ENCODE data around the gene RALGAPA2. TPM values are rescaled to one million over a fixed set of nuclear protein-coding genes. Genes with fewer than 3 reads are reported as not detected.

Gene RALGAPA2
- total RNA-seq, 4 donors from 2014 or later, result 25.9 to 48.9 (median 38.6) TPM

GRCh38 chr20:20411402-20411801, 301.0 kb downstream of the RALGAPA2 start:
- no peaks in the 10 kb centered on the region for H3K9me3 ChIP-seq
- no peak for DNase-seq
- no peaks in the 10 kb centered on the region for H3K36me3 ChIP-seq
- H3K4me3 ChIP-seq, result no peak overlapping the region
- H3K27me3 ChIP-seq, result no peaks in the 10 kb centered on the region
- H3K27ac ChIP-seq, result no peak overlapping the region
- H3K4me1 ChIP-seq, result no peaks in the 10 kb centered on the region
- intact Hi-C loops (cut with DNase I; ENCODE audit: low total_unique reads), result no loop called here
- no peak for TF ChIP-seq POLR2A (IDR thresholded peaks at IDR 0.05)
- TF ChIP-seq, protein P1, sequence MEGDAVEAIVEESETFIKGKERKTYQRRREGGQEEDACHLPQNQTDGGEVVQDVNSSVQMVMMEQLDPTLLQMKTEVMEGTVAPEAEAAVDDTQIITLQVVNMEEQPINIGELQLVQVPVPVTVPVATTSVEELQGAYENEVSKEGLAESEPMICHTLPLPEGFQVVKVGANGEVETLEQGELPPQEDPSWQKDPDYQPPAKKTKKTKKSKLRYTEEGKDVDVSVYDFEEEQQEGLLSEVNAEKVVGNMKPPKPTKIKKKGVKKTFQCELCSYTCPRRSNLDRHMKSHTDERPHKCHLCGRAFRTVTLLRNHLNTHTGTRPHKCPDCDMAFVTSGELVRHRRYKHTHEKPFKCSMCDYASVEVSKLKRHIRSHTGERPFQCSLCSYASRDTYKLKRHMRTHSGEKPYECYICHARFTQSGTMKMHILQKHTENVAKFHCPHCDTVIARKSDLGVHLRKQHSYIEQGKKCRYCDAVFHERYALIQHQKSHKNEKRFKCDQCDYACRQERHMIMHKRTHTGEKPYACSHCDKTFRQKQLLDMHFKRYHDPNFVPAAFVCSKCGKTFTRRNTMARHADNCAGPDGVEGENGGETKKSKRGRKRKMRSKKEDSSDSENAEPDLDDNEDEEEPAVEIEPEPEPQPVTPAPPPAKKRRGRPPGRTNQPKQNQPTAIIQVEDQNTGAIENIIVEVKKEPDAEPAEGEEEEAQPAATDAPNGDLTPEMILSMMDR (IDR thresholded peaks at IDR 0.05), result no peak

DNA sequence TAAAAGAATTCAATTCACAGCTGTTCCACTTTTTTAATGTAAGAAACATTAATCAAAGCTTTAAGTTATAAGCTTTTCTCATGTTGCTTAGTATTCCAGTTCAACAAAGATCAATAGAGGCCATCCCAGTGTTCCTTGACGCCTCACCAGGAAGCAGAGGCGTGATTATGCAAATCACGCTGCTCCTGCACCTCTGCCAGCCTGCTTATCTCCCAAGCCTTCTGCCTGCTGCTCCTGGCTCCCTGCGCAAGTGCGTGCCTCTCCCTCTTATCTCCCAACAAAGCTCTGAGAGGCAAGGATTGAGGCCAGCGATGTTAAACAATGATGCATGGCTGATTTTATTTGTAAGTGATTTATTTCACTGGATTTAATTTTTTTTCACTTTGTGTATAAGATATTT, 301.8 kb downstream of the RALGAPA2 start:
- no peaks in the 10 kb centered on the region for H3K9me3 ChIP-seq
- H3K27me3 ChIP-seq, result no peaks in the 10 kb centered on the region
- intact Hi-C loops (cut with DNase I; ENCODE audit: low total_unique reads), result no loop called here
- DNase-seq, result no peak
- no peak overlapping the region for H3K4me3 ChIP-seq
- no peaks in the 10 kb centered on the region for H3K36me3 ChIP-seq
- no peak overlapping the region for H3K27ac ChIP-seq
- no peaks in the 10 kb centered on the region for H3K4me1 ChIP-seq
- TF ChIP-seq, protein P1 (IDR thresholded peaks at IDR 0.05), result no peak
- TF ChIP-seq POLR2A (IDR thresholded peaks at IDR 0.05), result no peak

- TF ChIP-seq, protein P1 (IDR thresholded peaks at IDR 0.05), result no peak
- TF ChIP-seq POLR2A (IDR thresholded peaks at IDR 0.05), result no peak
- no peak overlapping the region for H3K4me3 ChIP-seq
- no peaks in the 10 kb centered on the region for H3K9me3 ChIP-seq
- H3K4me1 ChIP-seq, result no peaks in the 10 kb centered on the region
- no peak for DNase-seq
- H3K27me3 ChIP-seq, result no peaks in the 10 kb centered on the region
- no peaks in the 10 kb centered on the region for H3K36me3 ChIP-seq
- intact Hi-C loops (cut with DNase I; ENCODE audit: low total_unique reads), result no loop called here
- H3K27ac ChIP-seq, result no peak overlapping the region
Observed at GRCh38 chr20:20409331-20409730, 303.1 kb downstream of the RALGAPA2 start.

DNA sequence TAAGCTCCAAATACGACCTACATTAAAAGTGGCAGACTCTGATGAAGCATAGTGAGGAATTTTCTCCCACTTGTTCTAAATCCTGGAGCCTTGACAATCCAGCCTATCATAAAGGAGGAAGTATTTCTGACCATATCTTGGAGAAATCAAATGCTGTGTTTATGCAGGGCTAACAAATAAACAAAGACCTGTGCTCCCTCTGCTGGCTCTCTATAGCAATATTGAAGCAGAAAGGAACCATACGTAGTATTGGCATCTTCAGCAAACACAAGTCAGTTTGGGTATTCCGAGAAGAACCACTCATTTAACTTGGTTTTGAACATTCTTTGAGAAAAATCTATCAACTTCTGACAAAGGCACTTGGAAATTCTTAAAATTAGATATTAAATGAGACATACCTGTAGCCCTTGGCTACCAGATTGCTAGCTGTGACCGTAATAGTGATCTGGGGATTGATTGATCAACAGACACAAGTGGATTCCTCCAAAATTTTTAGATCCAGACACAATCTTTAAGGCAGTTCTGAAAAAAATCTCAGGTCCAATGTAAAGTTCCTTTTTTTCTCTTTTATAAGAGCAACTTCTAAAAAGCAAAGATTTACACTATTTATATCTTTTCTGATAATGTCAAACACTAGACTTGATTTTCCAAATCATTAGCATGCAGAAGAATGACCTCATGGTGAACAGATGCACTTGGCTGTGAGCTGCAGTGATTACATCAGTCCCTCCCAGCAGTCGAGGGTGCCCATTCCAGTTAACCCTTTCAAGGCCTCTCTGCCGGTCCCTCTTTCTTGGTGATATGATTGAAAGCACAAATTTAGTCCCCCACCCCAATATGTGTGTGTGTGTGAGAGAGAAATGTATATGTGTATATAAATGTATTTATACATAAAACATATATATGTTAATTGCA, 304.3 kb downstream of the RALGAPA2 start:
- Histone ChIP-seq H3K36me3 (no peaks in the 10 kb centered on the region), H3K27me3 (no peaks in the 10 kb centered on the region), H3K4me1 (no peaks in the 10 kb centered on the region), H3K9me3 (no peaks in the 10 kb centered on the region), H3K27ac (no peak overlapping the region), H3K4me3 (no peak overlapping the region)
- DNase-seq, result no peak
- TF ChIP-seq, protein P1 (IDR thresholded peaks at IDR 0.05), result no peak
- TF ChIP-seq POLR2A (IDR thresholded peaks at IDR 0.05), result no peak
- intact Hi-C loops (cut with DNase I; ENCODE audit: low total_unique reads), result no loop called here

DNA sequence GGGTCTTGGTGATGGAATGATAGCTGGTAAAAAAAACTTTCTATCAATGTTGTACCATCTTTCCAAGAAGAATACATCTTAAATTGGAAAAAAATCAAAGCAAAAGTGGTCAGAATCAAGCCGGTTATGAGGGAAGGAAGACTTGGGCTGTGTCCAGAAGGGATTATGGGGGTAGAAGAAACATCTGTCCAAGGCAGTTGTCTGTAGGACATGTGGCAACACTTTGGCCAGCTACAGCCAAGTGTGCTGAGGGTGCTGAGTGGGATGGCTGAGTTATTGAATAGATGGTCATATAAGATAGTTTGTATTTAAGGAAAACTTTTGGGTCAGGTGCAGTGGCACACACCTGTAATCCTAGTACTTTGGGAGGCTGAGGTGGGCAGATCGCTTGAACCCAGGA, 306.1 kb downstream of the RALGAPA2 start:
- Histone ChIP-seq H3K4me1 (no peaks in the 10 kb centered on the region), H3K27ac (no peak overlapping the region), H3K27me3 (no peaks in the 10 kb centered on the region), H3K9me3 (no peaks in the 10 kb centered on the region), H3K36me3 (no peaks in the 10 kb centered on the region), H3K4me3 (no peak overlapping the region)
- DNase-seq, result no peak
- intact Hi-C loops (cut with DNase I; ENCODE audit: low total_unique reads), result no loop called here
- no peak for TF ChIP-seq POLR2A (IDR thresholded peaks at IDR 0.05)
- TF ChIP-seq, protein P1 (IDR thresholded peaks at IDR 0.05), result no peak
